Measurements from ENCODE around the gene MYORG. TPM values are rescaled to one million over a fixed set of nuclear protein-coding genes. Genes with fewer than 3 reads are reported as not detected.

The MYORG gene
- total and polyA plus RNA-seq, 4 donors = 11.4 to 26.6 (median 19.3) TPM

DNA sequence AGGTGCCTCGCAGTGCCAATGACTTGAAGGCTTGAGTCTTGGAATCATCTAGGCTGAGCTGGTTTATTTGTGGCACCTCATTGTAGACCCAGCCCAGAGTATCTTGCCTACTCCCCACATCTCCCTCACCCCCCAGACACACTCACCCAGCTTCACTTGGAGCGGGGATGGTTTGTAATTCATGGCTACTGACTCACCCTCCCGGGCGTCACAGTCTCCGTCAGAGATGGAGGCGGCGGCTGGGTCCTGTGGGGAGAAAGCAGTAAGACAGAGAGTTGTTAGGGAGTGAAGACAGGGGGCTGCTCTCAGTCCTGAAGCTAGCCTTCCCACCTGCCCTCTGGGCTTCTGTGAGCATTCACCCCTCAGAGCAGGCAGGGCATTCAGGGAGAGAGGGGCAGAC is 29.0 kb upstream of the MYORG start:
- H3K9ac ChIP-seq (ENCODE audit: low read depth in 1 of 2, low read length in 2 of 2) = no peak overlapping the region
- H3K27ac ChIP-seq (ENCODE audit: low read depth in 1 of 2, low read length in 2 of 2) = no peak overlapping the region
- DNase-seq (ENCODE audit: low spot score) = no peak
- H3K4me3 ChIP-seq (ENCODE audit: low read depth in 1 of 3, low read length in 3 of 3) = no peak overlapping the region
- peaks cover 0 to 6% (median 5%) of the 10 kb centered on the region in 4 donors for H3K4me1 ChIP-seq (ENCODE audit: control insufficient read depth in 4 of 4, insufficient read depth in 4 of 4, low read length in 3 of 4)
- no peaks in the 10 kb centered on the region for H3K27me3 ChIP-seq (ENCODE audit: control insufficient read depth in 4 of 4, insufficient read depth in 4 of 4, low read length in 3 of 4)
- peaks cover 0 to 7% (median 4%) of the 10 kb centered on the region in 4 donors for H3K36me3 ChIP-seq (ENCODE audit: control insufficient read depth in 4 of 4, insufficient read depth in 3 of 4, low read depth in 1 of 4, low read length in 3 of 4)
- no peaks in the 10 kb centered on the region for H3K9me3 ChIP-seq (ENCODE audit: control insufficient read depth in 4 of 4, low read length in 3 of 4)
- 95% methylated on average over 7 of the region's 7 CpGs for WGBS
- no peak for TF ChIP-seq JUND (IDR thresholded peaks at IDR 0.05)
- TF ChIP-seq RAD21 (IDR thresholded peaks at IDR 0.05) = no peak
- no peak for TF ChIP-seq YY1 (IDR thresholded peaks at IDR 0.05)

DNA sequence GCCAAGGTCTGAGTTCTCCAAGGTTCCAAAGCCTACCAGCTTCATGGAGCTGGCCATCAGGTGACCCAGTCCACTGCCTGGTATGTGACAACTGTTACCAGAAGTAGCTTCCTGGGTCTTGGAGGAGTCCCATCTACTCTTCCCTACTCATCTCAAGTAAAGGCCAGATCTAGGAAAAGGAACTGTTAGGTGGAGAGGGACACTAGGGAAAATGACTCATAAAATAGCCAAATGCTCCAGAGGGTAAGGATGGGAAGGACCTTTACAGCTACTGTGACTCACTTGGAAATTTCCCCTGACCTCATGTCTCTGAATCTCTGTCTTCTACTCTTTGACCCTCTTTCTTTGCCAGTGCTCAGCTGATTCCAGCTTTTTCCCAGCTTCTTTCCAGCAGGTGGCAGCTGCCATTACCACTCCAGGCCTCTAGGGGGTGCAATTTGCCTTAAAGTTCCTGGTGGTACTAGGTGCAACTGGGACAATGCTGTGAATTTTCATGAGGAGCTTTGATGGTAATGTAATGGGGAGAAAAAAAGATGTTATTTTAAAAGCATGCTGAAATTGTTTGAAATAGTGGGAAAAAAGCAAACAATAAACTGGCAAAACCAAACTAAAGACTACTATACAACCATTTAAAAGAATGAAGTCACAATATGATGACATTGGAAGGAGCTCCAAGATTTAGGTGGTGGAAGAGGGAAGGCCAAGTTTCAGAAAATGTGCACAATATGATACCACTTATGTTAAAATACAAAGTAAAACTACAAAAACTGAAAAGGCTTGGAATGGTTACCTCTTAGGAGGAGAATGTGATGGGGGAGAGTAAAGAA is 27.1 kb upstream of the MYORG start:
- peak overlapping the region in 1 of 2 donors; percentile 44 for H3K27ac ChIP-seq (ENCODE audit: low read depth in 1 of 2, low read length in 2 of 2)
- TF ChIP-seq FOXA2 (IDR thresholded peaks at IDR 0.05) (no peak), RXRA (IDR thresholded peaks at IDR 0.05) (peak; percentile 40 to 42), HNF4A (conservative IDR thresholded peaks at IDR 0.05) (peak; percentile 48 to 49), RAD21 (IDR thresholded peaks at IDR 0.05) (peak; percentile 97 to 98)
- TF ChIP-seq, protein P1, sequence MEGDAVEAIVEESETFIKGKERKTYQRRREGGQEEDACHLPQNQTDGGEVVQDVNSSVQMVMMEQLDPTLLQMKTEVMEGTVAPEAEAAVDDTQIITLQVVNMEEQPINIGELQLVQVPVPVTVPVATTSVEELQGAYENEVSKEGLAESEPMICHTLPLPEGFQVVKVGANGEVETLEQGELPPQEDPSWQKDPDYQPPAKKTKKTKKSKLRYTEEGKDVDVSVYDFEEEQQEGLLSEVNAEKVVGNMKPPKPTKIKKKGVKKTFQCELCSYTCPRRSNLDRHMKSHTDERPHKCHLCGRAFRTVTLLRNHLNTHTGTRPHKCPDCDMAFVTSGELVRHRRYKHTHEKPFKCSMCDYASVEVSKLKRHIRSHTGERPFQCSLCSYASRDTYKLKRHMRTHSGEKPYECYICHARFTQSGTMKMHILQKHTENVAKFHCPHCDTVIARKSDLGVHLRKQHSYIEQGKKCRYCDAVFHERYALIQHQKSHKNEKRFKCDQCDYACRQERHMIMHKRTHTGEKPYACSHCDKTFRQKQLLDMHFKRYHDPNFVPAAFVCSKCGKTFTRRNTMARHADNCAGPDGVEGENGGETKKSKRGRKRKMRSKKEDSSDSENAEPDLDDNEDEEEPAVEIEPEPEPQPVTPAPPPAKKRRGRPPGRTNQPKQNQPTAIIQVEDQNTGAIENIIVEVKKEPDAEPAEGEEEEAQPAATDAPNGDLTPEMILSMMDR (IDR thresholded peaks at IDR 0.05; ENCODE audit: low read depth, low read length, missing input control) = peak; percentile 99
- TF ChIP-seq, protein P2, sequence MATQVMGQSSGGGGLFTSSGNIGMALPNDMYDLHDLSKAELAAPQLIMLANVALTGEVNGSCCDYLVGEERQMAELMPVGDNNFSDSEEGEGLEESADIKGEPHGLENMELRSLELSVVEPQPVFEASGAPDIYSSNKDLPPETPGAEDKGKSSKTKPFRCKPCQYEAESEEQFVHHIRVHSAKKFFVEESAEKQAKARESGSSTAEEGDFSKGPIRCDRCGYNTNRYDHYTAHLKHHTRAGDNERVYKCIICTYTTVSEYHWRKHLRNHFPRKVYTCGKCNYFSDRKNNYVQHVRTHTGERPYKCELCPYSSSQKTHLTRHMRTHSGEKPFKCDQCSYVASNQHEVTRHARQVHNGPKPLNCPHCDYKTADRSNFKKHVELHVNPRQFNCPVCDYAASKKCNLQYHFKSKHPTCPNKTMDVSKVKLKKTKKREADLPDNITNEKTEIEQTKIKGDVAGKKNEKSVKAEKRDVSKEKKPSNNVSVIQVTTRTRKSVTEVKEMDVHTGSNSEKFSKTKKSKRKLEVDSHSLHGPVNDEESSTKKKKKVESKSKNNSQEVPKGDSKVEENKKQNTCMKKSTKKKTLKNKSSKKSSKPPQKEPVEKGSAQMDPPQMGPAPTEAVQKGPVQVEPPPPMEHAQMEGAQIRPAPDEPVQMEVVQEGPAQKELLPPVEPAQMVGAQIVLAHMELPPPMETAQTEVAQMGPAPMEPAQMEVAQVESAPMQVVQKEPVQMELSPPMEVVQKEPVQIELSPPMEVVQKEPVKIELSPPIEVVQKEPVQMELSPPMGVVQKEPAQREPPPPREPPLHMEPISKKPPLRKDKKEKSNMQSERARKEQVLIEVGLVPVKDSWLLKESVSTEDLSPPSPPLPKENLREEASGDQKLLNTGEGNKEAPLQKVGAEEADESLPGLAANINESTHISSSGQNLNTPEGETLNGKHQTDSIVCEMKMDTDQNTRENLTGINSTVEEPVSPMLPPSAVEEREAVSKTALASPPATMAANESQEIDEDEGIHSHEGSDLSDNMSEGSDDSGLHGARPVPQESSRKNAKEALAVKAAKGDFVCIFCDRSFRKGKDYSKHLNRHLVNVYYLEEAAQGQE (IDR thresholded peaks at IDR 0.05) = peak; percentile 72
- TF ChIP-seq, protein P3, sequence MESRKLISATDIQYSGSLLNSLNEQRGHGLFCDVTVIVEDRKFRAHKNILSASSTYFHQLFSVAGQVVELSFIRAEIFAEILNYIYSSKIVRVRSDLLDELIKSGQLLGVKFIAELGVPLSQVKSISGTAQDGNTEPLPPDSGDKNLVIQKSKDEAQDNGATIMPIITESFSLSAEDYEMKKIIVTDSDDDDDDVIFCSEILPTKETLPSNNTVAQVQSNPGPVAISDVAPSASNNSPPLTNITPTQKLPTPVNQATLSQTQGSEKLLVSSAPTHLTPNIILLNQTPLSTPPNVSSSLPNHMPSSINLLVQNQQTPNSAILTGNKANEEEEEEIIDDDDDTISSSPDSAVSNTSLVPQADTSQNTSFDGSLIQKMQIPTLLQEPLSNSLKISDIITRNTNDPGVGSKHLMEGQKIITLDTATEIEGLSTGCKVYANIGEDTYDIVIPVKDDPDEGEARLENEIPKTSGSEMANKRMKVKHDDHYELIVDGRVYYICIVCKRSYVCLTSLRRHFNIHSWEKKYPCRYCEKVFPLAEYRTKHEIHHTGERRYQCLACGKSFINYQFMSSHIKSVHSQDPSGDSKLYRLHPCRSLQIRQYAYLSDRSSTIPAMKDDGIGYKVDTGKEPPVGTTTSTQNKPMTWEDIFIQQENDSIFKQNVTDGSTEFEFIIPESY (IDR thresholded peaks at IDR 0.05) = no peak
- no peak overlapping the region for H3K9ac ChIP-seq (ENCODE audit: low read depth in 1 of 2, low read length in 2 of 2)
- H3K9me3 ChIP-seq (ENCODE audit: control insufficient read depth in 4 of 4, low read length in 3 of 4) = no peaks in the 10 kb centered on the region
- H3K27me3 ChIP-seq (ENCODE audit: control insufficient read depth in 4 of 4, insufficient read depth in 4 of 4, low read length in 3 of 4) = no peaks in the 10 kb centered on the region
- peak; percentile 71 for DNase-seq (ENCODE audit: low spot score)
- H3K4me3 ChIP-seq (ENCODE audit: low read depth in 1 of 3, low read length in 3 of 3) = no peak overlapping the region
- H3K4me1 ChIP-seq (ENCODE audit: control insufficient read depth in 4 of 4, insufficient read depth in 4 of 4, low read length in 3 of 4) = peaks cover 0 to 6% (median 5%) of the 10 kb centered on the region in 4 donors
- peaks cover 0 to 7% (median 6%) of the 10 kb centered on the region in 4 donors for H3K36me3 ChIP-seq (ENCODE audit: control insufficient read depth in 4 of 4, insufficient read depth in 3 of 4, low read depth in 1 of 4, low read length in 3 of 4)

Data from liver (tissue), 9 donors.